Skin of body (tissue), 3 donors: Measurements from ENCODE around the gene GOLGA8S. TPM values are rescaled to one million over a fixed set of nuclear protein-coding genes. Genes with fewer than 3 reads are reported as not detected.
"Not testable (repeated sequence)": the region's sequence is repeated elsewhere in the genome, so short reads cannot be mapped to it uniquely, and the experiment has no call there.

ENCODE experiments used
- DNase-seq: peaks from one replicate; lab custom pipeline; 2025; lab: John Stamatoyannopoulos, UW
- small RNA-seq: library from RNA; depleted of rRNA; stranded (forward); fragments of <200 nt; gene quantifications from one replicate; pipeline ENCODE3, GENCODE V24; 2014; ENCODE audit warnings: low replicate concordance
- total RNA-seq: library from RNA; depleted of rRNA; stranded (reverse); fragments of >200 nt; gene quantifications from one replicate; pipeline ENCODE4 v1.2.3, GENCODE V29; 2014

Gene GOLGA8S
- total RNA-seq, 1 donor from 2014 or later = 0.10 TPM

DNA sequence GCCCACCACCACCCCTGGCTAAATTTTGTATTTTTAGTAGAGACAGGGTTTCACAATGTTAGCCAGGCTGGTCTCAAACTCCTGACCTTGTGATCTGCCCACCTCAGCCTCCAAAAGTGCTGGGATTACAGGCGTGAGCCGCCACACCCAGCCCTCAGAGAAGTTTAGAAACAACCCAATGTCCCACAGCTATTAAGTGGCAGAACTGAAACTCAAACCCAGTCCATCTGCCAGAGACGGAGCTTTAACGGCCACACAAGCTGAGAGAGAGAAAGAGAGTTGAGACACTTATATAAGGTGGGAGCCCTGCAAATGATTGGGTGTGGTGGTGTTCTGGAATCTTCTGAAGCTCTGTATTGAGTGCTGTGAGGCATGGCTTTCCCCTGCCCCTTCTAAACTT lies 43.8 kb downstream of the GOLGA8S start:
- not testable (repeated sequence) for DNase-seq

DNA sequence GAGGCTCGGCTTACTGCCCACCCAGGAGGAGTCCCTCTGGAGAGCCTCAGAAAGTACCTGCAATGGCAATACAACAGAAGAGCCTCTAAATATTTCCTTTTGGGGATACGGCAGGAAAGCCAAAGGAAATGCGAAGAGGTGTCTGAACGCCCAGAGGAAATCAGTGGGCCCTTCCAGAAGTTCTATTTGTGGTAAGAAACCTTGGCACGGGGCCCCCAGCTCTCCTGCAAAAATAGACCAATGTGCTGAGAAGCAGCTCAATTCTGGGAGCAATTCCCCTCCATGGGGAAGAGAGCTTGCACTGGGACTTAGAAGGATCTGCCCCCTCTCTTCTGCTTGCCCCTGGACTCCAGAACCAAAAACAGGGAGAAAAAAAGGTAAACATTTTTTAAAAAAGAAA lies 44.7 kb downstream of the GOLGA8S start:
- DNase-seq = not testable (repeated sequence)

DNA sequence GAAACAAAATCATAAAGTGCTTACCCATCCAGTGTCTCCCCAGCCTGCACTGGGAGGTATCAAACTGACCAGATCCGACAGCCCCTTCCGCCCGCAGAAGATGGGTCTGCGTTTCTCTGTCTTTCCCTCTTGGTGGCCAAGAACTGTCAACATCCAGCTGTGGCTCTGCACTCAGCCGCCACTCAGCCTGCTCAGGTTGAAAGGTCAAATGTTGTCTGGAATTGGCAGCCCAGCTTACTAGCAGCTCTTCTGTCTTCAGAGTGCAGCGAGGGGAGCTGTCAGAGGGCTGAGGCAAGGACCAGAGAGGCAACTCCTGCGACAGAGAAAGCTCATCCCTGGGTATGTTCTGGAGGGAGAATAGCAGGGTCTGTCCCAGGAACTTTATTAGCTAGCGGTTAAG lies 47.1 kb downstream of the GOLGA8S start:
- DNase-seq = no peak

DNA sequence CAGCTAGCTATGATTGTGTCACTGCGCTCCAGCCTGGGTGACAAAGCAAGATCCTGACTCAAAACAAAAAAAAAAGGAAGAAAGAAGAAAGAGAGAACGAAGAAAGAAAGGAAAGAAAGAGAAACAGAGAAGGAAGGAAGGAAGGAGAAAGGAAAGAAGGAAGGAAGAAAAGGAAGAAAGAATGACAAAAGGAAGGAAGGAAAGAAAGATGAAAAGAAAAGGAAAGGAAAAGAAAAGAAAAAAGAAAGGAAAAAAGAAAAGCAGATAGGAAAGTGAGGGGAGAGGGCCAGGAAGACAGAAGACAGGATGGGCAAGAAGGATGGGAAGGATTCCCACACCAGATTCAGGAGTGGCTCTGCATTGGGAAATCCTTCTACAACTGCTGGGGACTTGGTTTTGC lies 47.6 kb downstream of the GOLGA8S start:
- DNase-seq = no peak

DNA sequence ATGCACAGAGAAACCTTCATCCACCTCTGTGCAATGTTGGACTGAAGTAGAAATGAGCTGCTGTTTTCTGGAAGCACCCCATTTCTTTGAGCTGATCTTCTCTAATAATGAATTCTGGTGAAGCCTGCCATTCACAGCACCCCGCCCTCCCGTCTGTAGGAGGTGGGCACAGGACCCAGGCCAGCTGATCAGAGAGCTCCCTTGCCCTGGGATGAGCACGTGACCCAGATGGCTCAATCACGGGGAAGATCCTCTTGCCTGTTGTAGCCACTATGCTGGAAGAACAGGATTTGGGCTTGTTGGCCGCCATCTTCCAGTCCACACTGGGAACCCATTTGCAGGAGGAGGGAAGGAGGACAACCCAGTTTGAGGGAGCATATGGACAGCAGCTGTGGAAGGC lies 48.0 kb downstream of the GOLGA8S start:
- DNase-seq = no peak

DNA sequence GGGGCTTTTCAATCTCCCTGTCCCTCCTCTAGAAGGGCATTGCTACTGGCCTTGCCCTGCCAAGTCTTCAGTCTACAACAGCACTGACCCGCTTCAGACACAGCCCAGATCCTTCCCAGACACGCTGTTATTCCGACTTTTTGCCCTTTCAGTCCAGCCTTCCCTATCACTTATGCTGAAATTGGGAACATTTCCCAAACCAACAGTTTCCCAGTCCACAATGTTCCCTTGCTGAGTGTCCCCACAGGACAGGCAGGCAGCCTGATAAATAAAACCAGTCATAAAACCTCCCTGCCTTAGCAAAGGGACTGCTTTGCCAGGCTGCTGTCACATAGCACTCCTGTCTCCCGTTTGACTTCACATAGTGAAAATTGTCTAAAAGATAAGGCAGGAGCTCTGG lies 49.0 kb downstream of the GOLGA8S start:
- DNase-seq = no peak

DNA sequence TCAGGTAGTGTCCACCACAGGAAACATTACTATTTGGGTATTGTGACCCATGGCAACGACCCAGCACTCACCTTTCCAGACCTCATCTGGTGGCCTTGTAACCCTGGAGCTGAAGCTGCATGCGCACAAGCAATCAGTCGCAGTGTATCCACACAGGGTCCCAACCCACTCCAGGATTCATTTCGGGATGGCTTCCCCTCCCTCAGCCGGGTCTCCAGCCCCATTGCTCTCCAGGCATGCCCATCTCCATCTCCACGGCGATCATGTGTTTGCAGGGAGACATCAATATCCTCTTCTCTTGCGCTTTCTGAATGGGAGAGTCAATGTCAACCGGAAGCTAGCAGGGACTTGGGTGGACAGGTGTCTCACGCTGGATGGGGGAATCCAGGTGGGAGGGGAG lies 57.3 kb downstream of the GOLGA8S start:
- DNase-seq = no peak

DNA sequence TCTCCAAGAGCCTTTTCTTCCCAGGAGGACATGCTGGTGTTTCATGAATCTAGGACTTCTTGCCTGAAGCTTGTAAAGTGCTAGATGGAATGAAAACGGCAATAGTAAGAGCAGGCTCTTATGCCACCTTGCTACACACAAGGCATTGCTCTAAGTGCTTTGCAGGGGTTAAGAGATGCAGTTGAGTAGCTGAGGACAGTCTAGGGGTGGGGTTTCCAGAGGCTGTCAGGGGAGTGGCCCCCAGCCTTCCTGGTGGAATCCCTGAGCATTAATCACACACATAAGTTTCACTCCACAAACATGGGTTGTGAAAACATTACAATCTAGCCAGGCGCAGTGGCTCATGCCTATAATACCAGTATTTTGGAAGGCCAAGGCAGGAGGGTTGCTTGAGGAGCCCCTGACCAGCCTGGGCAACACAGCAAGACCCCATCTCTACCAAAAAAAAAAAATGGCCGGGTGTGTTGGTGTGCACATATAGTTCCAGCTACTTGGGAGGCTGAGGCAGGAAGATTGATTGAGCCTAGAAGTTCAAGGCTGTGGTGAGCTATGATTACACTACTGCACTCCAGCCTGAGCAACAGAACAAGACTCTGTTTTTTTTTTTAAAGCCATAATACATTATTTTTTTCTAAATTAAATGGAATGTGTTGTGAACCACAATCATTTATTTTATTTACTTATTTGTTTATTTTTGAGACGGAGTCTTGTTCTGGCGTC lies 58.5 kb downstream of the GOLGA8S start:
- DNase-seq = not testable (repeated sequence)

Small RNAs within 50 kb of the gene (small RNA-seq; reads per million reads assigned to genes)
- gene RN7SL536P = not detected

Other genes starting within 250 kb of the GOLGA8S start
- gene GOLGA6L1, start 217.9 kb upstream of the GOLGA8S start, total RNA-seq = not detected
- not detected for gene GOLGA6L26, start 20.6 kb upstream of the GOLGA8S start, total RNA-seq
- gene GOLGA6L2, start 92.5 kb downstream of the GOLGA8S start, total RNA-seq = not detected
- 0.89 TPM for gene MKRN3, start 210.9 kb downstream of the GOLGA8S start, total RNA-seq